ENCODE measurements around the gene ITGB4.

The ITGB4 gene

DNA sequence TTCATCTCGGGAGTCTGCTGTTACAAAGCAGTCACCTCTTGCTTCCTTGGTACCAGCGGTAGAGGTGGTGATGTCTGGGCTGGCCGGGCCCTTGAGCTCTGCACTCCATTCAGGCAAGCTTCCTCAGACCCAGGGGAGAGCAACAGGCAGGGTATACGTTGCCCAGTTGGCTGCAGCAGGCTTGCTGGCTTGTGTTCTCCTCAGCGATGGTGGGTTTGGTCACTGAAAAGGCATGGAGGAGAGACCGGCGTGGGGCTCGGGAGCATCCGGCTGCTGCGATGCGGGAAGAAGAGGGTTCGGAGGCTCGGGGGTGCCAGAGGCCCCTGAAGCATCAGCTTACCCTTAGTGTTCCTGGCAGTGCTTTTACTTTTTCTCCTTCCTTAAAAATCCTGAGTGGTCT, 28.3 kb upstream of the ITGB4 start:
- H3K27me3 ChIP-seq (ENCODE audit: insufficient read depth, poor library complexity, severe bottlenecking) = no peaks in the 10 kb centered on the region
- no peak overlapping the region for H3K27ac ChIP-seq (replicated peaks)
- TF ChIP-seq, protein P1, sequence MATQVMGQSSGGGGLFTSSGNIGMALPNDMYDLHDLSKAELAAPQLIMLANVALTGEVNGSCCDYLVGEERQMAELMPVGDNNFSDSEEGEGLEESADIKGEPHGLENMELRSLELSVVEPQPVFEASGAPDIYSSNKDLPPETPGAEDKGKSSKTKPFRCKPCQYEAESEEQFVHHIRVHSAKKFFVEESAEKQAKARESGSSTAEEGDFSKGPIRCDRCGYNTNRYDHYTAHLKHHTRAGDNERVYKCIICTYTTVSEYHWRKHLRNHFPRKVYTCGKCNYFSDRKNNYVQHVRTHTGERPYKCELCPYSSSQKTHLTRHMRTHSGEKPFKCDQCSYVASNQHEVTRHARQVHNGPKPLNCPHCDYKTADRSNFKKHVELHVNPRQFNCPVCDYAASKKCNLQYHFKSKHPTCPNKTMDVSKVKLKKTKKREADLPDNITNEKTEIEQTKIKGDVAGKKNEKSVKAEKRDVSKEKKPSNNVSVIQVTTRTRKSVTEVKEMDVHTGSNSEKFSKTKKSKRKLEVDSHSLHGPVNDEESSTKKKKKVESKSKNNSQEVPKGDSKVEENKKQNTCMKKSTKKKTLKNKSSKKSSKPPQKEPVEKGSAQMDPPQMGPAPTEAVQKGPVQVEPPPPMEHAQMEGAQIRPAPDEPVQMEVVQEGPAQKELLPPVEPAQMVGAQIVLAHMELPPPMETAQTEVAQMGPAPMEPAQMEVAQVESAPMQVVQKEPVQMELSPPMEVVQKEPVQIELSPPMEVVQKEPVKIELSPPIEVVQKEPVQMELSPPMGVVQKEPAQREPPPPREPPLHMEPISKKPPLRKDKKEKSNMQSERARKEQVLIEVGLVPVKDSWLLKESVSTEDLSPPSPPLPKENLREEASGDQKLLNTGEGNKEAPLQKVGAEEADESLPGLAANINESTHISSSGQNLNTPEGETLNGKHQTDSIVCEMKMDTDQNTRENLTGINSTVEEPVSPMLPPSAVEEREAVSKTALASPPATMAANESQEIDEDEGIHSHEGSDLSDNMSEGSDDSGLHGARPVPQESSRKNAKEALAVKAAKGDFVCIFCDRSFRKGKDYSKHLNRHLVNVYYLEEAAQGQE (IDR thresholded peaks at IDR 0.05; ENCODE audit: insufficient replicate concordance, low read depth) = no peak
- TF ChIP-seq, protein P2, sequence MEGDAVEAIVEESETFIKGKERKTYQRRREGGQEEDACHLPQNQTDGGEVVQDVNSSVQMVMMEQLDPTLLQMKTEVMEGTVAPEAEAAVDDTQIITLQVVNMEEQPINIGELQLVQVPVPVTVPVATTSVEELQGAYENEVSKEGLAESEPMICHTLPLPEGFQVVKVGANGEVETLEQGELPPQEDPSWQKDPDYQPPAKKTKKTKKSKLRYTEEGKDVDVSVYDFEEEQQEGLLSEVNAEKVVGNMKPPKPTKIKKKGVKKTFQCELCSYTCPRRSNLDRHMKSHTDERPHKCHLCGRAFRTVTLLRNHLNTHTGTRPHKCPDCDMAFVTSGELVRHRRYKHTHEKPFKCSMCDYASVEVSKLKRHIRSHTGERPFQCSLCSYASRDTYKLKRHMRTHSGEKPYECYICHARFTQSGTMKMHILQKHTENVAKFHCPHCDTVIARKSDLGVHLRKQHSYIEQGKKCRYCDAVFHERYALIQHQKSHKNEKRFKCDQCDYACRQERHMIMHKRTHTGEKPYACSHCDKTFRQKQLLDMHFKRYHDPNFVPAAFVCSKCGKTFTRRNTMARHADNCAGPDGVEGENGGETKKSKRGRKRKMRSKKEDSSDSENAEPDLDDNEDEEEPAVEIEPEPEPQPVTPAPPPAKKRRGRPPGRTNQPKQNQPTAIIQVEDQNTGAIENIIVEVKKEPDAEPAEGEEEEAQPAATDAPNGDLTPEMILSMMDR (IDR thresholded peaks at IDR 0.05; ENCODE audit: insufficient read depth, low read length) = no peak
- no peak for TF ChIP-seq SPI1 (IDR thresholded peaks at IDR 0.05; ENCODE audit: borderline replicate concordance, low read depth)
- TF ChIP-seq GABPA (IDR thresholded peaks at IDR 0.05; ENCODE audit: low read depth) = no peak
- no peak for TF ChIP-seq POLR2AphosphoS5 (IDR thresholded peaks at IDR 0.05; ENCODE audit: low read depth)
- no peak overlapping the region for H3K4me3 ChIP-seq (replicated peaks; ENCODE audit: insufficient read depth, low read length)
- no peak for DNase-seq (ENCODE audit: low read depth in 1 of 2, low spot score in 1 of 2)

DNA sequence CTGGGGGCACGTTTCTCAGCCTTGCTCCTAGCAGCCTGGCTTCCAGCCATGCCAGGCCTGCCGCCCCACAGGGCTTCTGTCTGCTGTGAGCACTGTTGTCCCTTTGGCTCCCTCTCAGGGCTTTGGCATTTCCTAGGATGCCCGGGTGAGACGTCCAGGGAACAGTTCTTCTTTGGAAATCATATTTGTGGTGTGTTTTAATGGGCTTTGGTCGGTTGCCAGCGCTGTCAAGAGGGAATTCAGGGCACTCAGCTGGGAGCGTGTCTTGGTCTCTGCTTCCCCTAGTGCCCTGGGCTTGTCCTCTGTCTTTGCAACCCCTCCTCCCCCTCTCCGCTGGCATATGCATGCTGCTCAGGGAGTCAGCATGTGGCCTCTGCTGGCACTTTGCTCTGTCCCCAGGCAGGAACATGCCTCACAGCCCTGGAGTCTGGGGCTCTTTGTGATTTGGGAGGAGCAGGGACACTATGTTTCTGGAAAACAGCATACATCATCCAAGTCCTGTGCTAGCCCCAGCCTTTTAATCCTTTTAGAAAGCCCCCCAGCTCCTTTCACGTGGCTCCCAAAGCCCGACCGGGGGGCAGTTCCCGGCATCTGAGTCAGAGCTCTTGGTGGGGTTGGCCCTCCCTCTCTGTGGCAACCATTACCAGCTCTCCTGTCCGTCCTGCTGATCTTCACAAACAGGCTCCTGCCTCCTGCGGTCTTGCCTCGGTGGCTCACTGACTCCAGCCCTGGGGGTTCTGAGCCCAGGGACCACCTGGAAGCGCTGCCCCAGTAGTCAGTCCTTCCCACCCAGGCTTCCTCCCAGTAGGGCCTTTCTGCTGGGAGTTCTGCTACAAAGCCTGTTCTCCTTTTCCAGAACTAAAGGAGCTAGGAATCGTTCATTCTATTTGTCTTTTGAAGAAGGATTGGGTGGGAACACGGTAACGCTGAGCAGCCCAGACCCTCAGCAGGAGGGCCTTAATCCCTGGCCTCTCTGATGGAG, 27.5 kb upstream of the ITGB4 start:
- Histone ChIP-seq H3K4me3 (replicated peaks; ENCODE audit: insufficient read depth, low read length) (no peak overlapping the region), H3K27ac (replicated peaks) (no peak overlapping the region), H3K27me3 (ENCODE audit: insufficient read depth, poor library complexity, severe bottlenecking) (no peaks in the 10 kb centered on the region)
- no peak for DNase-seq (ENCODE audit: low read depth in 1 of 2, low spot score in 1 of 2)
- TF ChIP-seq SPI1 (IDR thresholded peaks at IDR 0.05; ENCODE audit: borderline replicate concordance, low read depth) (no peak), POLR2AphosphoS5 (IDR thresholded peaks at IDR 0.05; ENCODE audit: low read depth) (no peak), GABPA (IDR thresholded peaks at IDR 0.05; ENCODE audit: low read depth) (no peak)
- TF ChIP-seq, protein P1 (IDR thresholded peaks at IDR 0.05; ENCODE audit: insufficient replicate concordance, low read depth) = no peak
- TF ChIP-seq, protein P2 (IDR thresholded peaks at IDR 0.05; ENCODE audit: insufficient read depth, low read length) = no peak

DNA sequence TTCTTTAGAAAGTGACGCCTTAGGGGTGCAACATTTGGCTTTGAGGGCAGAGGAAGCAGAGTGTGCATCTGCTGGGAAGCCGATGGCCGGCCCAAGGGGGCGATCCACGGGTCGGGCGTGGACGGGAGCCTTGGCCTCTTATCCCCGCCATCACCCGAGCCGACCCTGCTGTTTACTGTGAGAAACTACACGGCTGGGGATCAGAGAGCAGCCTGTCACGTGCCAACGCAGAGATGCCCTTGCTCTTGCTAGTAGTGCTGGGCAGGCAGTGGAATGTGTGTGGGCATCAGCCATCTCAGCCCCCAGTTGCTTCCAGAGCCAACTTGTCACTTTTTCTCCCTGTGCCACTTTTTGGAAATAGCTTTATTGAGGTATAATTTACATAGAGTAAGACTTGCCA, 26.7 kb upstream of the ITGB4 start:
- no peak overlapping the region for H3K4me3 ChIP-seq (replicated peaks; ENCODE audit: insufficient read depth, low read length)
- TF ChIP-seq, protein P2 (IDR thresholded peaks at IDR 0.05; ENCODE audit: insufficient read depth, low read length) = no peak
- TF ChIP-seq GABPA (IDR thresholded peaks at IDR 0.05; ENCODE audit: low read depth) (no peak), SPI1 (IDR thresholded peaks at IDR 0.05; ENCODE audit: borderline replicate concordance, low read depth) (no peak), POLR2AphosphoS5 (IDR thresholded peaks at IDR 0.05; ENCODE audit: low read depth) (no peak)
- TF ChIP-seq, protein P1 (IDR thresholded peaks at IDR 0.05; ENCODE audit: insufficient replicate concordance, low read depth) = no peak
- no peak for DNase-seq (ENCODE audit: low read depth in 1 of 2, low spot score in 1 of 2)
- no peaks in the 10 kb centered on the region for H3K27me3 ChIP-seq (ENCODE audit: insufficient read depth, poor library complexity, severe bottlenecking)
- H3K27ac ChIP-seq (replicated peaks) = no peak overlapping the region

All from HL-60 (cell line).